Hypothalamus (tissue), 51 donors: ENCODE results near the gene MVB12B.

Experiments
- DNase-seq, 51 donors: peaks; one replicate each; lab custom pipeline; 2025; lab: John Stamatoyannopoulos, UW

MVB12B gene

DNA sequence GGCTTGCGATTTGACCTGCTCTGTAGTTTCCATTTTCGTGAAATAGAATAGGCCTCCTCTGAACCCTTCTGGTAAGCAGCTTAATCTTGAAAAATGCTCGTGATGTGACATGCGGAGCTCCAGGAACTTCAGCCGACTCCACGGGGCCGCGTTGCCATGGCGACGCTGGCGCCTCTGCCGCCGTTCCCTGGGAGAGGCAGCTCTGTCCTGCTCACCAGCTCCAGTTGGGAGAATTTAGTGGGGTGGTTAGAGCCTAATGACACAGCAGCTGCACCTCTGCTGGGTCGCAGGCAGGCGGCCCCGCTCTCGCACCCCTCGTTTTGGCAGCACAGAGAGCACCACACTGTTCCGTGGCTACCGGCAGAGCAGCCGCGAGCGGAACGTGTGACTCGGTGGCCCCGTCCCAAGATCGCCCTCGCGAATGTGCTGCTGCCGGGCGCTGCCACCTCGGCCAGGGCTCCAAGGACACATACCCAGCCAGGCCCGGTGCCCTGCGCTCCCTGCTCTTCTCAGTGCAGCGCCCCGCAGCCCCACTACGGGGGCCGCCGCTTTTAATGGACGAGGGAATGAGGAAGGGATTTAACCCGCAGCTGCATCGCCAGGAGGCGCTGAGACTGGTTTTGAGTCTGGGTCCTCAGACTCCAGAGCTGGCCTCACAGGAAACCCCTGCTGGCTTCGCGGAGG lies 155.9 kb downstream of the MVB12B start:
- DNase-seq: peak in 37 of 51 donors; percentile 13 to 87 (median 66)

DNA sequence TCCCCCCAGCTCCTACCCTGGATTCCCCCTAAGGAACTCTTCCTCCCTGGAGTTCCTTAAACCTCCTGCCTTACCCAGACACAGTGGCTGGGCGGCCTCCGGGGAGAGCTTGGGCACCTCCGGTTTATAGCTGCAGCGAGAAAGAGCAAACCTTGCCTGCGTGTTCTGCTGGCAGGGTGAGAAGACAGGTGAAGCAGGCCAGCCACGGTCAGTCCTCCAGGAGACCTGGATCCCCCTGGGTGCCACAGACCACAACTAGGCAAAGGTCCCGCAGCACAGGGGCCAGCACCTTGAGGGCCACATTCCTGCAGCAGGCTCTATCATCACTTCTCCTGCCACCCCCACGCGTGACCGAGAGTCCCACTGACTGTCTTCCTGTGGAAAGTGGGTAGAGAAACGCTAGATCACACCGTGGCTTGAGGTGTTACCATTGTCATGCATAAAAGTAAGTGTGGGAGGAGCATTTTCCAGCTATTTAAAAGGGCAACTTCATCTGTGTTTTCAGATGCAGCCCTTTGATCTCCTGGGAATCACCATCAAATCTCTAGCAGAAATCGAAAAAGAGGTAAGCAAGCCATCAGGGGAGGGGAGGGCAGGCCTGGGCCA lies 156.9 kb downstream of the MVB12B start:
- DNase-seq: no peak

DNA sequence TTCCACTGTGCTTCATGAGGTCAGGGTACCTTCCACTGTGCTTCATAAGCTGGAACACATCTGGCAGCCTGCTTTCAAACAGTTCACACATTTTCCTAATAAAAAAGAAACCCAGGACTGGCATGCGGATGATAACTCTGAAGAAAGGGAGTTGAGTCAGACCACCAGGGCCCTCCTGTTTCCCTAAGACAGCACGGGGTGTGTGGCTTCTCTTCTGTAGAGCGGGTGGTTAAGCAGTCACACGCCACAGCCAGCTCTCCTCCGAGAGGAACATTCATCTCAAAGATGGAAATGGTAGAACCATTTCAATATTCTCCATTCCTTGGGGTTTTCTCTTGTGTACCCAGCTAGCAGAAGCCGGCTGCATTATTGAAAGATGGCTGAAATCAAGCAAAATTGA lies 159.0 kb downstream of the MVB12B start:
- DNase-seq: no peak

DNA sequence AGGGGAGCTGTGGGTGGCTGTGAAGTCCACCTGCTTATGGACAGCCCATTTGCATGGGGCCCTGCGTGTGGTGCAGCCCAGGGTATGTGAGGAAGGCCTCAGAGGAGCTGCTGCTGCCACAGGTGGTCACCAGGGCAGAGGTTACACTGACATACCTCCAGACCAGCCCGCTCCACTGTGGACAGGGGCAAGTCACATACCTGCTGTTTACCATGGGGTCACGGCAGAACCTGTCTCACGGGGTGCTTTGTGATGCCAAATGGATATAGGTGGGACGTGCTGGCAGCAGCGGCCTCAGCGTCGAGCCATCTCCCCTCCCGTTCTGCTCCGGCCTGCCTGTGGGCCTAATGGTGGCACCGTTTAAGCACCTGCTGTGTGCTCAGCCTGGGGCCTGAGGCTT lies 159.6 kb downstream of the MVB12B start:
- no peak for DNase-seq

DNA sequence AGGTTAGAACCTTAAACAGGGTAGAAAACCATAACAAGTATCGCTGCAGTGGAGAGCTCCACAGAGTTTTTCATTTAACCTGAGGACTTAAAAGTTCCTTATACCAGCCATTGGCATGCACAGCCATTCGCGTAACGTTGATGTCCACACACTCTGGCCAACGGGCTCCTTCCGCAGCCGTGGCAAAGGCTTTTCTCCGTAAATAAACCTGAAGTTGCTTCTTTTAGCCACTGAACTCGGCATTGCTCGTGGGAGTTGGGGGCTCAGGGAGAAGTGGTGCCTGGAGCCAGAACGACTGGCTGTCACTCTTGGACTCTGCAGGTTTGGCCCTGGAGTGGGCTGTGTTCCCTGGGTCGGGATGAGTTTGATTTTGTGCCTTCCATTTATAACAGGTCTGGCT lies 161.2 kb downstream of the MVB12B start:
- no peak for DNase-seq

DNA sequence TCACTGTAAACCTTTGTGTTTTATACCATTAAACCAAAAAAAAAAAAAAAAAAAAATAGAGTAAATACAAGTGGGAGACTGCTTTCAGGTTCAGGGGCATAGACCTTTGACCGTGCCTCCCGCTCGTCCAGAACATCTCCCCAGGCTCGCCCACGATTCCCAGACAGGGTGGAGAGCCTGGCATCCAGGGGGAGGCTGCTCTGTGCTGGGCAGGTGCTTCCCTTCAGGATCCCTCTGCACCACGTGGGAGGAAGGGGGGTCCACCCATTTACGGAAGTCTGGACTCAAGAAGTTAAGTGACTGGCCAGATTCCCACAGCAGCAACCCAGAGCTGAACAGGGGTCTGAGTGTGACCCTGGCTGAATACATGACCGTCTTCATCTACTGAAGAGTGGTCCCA lies 161.7 kb downstream of the MVB12B start:
- no peak for DNase-seq

DNA sequence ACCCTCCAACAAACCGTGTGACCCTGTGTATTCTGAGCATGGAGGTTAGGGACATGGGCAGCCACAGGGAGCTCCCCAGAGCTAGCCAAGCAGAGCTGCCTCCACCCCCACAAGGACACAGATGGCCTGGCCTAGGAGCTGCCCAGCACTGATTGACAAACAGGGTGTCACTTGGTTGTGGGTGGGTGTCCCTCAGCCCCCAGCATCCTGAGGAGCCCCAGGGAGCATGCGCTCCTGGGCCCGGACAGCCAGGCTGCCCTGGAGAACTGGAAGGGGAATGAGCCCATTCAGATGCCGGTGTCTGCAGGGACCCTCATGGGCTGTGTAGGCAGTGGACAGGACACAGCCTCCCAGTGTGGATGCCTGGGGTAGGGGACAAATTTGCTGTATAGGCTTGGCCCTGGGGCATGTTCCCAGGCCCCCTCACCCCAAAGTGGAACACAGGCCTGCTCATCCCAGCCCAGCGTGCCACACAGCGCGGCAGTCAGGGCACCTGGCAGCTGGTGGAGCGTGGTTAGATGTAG lies 162.3 kb downstream of the MVB12B start:
- peak in 5 of 51 donors; percentile 25 to 69 (median 29) for DNase-seq

DNA sequence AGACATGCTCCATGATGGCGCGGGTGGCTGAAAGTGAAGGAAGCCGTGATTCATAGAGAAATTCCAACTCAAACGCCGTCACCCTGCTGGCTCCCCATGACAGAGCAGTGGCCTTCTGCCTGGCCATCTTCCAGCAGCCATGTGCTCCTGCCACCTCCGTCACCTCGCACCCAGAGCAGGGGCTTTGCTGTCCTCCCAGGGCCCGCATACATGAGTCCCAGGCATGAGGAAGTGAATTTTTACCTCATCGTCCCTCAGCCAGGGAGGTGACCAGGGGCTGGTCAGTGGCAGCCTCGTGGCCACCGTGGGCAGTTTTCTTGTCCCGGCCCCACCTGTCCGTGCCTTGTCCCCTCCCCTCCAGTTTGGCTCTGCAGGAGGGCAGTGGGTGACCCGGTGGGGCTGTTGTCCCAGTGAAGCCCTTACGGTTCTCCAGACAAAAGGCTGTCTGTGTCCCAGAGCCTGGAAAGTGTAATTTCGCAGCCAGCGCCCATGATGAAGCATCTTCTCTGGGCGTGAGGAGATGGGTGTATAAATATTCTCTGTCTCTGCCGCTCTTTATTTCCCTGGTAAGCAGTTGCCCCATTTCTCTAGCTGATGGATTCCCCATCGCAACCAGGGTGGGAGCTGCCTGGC lies 163.1 kb downstream of the MVB12B start:
- DNase-seq: peak in 3 of 51 donors; percentile 31 to 65 (median 46)

DNA sequence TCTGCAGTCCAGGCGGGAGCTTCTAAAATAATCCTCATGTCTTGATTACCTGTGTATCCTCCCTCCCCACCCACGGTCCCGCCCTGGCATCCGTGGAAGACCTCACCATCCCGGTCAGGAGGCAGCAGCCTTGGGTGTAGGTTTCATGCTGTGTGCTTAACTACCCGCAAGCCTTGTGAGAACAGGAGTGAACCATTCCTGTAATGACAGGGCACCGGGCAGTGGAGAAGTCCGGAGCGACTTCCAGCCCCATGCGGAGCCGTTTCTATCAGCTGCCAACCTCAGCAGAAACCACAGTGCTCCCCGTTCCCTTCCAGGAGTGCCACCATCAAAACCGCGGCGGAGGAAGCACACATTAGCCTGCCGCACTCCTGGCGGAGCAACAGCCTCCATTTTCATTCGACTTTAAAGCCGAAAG lies 163.6 kb downstream of the MVB12B start:
- DNase-seq: peak in 4 of 51 donors; percentile 24 to 71 (median 45)

DNA sequence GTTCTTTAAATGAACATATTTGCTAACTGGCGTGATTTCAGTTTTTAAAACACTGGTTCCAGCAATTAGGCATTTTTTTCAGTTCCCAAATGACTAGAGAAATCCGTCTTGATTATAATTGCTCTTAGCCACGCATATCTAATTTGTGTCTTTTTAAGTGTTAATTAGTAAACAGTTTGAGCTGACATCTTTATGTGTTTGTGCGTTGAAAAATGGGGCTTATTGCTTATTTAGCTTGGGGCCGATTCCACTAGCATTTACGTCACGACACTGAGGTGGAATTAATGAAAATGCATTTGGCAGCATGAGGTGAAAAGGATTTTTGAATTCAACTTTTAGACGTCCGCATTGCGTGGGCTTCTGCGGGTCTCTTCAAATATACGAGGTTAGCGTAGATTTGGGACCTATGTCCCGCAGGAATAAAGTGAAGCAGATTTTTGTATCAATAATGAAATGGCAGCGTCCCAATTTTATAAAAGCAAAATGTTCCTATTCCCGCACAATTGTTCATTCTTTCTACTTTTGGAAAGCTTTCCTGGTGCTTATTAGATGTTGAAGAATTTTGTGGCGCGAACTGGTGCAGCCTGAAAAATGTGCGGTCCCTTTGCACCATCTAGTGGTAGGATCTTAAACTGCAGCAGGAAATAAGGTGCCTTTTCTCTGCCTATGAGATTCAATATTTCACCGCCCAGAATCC lies 164.4 kb downstream of the MVB12B start:
- DNase-seq: peak in 22 of 51 donors; percentile 16 to 82 (median 38)

DNA sequence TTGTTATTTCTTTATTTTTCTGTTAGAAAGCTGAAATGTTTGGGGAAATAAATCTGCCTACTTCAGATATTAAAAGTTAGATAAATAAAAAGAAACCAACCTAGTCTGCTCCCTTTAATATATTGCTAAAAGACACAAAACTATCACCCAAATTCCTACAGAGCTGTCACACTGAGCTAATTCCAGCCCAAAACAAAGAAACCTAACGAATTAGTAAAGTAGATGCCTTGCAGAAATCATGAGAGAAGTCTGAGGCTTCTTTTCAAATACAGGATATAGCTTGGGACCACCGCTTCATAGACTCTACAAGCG lies 164.9 kb downstream of the MVB12B start:
- no peak for DNase-seq

DNA sequence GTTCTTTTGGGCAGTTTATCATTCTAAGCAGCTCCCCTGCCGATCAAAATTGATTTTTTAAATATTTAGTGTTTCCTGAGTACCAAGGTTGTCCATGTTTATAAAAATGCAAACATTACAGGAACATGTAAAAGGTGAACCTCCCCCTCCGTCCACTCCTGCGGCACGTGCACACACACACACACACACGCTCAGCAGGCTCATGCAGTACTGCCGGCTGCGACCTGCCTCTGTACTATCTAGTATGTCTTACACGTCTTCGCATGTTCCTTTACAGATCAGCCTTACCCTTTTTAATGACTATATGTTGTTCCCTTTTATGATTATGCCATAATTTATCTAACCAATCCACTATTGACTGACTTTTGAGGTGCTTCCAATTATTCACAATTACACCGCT lies 165.3 kb downstream of the MVB12B start:
- DNase-seq: no peak

DNA sequence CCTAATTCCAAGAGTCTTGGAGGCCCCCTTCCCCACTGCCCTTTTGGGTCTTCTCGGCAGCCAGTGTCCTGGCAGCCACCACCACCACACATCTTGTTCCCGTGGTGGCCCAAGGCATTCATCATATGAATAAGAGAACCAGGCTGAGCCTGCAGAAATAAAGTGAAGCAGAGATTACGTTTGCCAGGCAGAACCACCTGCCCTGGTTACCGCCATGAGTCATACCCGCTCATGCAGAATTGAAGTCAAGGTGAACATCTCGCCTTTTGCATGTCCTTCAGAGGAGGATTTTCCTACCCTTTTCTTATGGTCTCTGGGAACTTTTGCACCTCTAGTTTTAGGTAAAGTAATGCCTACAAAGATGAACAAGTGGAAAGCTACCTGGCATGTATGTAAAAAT lies 167.6 kb downstream of the MVB12B start:
- no peak for DNase-seq

DNA sequence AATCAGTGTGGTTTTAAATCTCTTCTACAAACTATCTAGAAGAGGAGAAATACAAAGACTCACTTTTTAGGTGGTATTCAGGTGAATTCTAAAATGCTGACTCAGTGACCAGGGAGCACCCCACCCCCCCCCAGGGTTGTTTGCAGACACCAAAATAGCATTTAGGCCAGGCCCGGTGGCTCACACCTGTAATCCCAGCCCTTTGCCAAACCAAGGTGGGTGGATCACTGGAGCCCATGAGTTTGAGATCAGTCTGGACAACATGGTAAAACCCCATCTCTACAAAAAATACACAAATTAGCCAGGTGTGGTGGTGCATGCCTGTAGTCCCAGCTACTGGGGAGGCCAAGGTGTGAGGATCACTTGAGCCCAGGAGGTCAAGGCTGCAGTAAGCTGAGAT lies 168.1 kb downstream of the MVB12B start:
- no peak for DNase-seq

DNA sequence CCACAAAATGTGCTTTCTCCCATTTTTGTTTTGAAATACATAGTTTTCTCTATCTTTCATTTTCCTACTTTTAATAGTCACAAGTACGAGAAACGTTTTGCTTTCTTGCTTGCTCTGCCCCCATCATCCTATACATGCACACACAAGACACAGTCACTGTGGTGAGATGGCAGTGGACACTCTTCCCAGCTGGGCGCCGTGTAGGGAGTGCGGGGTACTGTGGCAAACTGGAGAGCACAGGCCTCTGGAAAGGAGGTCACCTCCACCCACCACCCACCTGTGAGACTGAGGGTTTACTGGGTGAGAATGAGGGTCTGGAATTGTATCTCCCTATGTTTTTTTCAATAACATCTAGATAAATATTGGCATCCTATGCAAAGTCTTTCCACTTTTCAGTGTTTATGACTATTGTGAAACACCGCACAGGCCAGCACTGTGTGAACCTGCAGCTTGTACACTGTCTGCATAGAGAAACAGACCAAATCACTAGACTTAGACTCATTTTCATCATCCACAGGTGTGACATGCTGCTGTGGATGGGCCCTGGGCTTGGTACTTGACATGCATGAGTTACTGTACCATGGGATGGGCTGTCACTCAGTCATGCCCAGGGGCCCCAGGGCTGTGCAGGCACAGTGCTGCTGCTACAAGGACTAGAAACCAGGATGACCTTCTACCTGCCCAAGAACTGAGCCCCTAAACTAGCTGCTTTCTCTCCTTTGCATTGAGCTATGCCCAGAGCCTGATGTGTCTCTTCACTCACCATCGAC lies 169.0 kb downstream of the MVB12B start:
- no peak for DNase-seq

DNA sequence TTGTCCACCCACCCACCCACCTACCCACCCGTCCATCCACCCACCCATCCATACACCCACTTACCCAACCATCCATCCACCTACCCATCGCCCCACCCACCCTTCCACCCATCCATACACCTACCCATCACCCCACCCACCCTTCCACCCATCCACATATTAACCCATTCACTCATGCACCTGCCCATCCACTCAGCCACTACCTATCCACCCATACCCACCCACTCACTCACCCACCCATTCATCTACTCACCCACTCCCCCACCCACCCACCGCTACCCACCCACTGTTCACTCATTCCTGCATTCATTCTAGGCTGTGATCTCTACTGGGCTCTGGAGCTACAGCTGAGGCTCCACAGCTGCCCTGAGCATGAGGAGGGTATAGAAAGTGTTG lies 169.6 kb downstream of the MVB12B start:
- no peak for DNase-seq

DNA sequence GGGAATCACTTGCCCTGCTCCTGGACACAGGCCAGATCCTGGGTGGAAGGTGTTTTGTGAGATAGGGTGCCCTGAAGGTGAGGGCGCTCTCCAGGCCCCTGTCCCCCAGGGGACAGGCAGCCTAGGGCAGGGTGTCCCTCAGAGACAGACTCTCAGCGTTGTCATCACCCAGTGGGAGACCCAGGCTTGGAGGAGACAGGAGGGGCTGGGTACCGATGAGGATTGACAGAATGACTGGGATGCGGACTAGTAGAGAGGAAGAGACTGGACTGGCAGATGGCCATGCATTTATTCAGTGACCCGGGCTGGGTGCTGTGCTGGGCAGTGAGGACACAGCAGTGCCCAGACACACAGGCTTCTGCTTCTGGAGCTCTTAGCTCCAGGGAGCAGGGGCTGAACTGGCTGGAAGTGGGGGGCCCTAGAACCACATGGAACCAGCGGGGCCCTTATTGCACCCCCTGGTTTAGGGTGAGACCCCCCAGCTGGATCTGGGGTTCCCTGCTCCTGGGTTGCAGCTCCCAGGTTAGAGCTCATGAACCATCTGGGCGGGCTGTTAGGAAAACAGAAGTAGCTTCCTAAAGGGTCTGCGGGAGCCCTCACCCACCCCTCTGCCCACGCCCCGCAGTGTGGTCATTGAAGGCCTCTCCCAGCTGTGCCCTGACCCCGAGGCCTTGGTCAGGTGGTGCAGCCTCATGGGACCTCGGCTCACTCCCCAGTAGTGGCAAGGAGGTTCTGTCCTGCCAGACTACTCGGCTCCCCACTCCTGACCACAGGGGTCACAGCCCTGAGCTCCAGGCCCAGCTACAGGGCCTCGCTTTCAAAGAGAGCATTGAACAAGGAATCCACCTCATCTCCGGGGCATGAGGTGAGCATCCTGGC lies 170.4 kb downstream of the MVB12B start:
- DNase-seq: peak in 1 of 51 donors; percentile 26

DNA sequence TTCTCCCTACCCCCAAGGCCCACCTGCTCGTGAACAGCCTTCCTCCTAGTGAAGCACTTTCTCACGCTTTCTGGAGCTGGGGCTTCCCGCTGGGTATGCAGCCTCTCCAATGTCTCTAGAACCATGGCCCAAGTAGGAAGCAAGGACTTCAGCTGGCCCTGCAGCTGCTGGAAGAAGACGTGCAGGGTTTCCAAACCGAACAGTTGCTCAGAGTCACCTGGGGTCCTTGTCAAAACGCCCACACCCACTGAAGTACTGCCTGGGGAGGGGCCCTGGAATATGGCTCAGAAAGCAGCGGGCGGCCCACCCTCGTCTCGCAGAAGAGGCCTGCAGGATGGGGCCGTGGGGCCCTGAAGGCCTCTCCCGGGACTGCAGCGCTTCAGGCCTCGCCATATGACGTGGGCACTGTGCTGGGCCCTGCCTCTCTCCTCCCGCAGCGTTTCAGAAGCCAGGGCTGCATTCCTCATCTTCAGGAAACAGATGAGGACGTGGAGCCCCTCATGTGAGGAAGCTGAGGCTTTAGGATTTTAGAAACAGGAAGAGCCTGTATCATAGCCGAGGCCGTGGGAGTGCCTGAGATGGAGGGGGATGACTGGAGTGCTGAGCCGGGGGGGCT lies 171.1 kb downstream of the MVB12B start:
- no peak for DNase-seq

DNA sequence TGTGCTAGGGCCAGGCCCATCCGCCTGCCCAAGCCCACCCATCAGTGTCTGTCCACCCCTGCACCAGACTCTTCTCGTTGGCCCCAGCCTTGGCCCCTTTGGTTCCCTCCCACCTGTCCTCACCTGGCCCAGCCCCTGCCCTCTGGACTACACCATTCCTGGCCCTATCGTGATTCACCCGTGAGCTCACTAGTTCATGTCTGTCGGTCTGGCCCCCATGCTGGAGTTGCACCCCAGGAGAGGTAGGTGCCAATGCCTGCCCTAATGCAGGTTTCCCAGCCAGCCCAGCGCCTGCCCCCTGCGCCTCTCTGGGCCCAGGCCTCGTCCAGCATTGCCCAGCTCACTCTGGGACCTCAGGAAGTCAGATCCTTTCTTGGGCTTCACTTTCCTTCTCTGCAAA lies 171.7 kb downstream of the MVB12B start:
- DNase-seq: no peak
